Midbrain (tissue), 1 donor: ENCODE data around the gene HS3ST2.

Experiments
- DNase-seq: peaks from one replicate; lab custom pipeline; 2025; lab: John Stamatoyannopoulos, UW

Gene HS3ST2

DNA sequence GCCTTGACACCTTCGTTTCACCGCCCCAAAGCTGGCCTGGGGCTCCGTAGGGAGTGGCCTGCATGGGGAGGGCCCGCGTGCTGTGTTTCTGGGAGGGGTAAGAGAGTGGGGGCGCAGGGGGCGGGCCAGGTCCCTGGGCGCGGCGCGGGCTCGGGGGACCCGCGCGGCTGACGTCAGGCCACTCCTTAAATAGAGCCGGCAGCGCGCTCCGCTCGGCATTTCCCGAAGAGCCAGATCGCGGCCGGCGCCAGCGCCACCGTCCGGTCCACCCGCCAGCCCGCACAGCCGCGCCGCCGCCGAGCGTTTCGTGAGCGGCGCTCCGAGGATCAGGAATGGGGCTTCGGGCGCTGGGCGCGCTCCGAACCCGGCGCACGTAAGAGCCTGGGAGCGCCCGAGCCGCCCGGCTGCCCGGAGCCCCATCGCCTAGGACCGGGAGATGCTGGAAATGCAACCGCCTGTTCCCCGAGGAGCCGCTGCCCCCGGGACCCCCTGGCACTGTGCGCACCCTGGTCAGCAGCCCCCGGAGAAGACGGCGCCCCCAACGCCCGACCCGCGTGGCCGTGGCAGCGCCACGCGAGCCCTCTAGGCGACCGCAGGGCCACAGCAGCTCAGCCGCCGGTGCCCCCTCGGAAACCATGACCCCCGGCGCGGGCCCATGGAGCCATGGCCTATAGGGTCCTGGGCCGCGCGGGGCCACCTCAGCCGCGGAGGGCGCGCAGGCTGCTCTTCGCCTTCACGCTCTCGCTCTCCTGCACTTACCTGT, at the start of gene HS3ST2:
HS3ST2 (plus strand) TSS at position 215 of the 763 bp plus-strand sequence; CDS start at position 664, 449 bp downstream.
- DNase-seq, result peak; percentile 27

- DNase-seq, result no peak
Observed at GRCh38 chr16:22764662-22765327, 49.2 kb upstream of the HS3ST2 start.

GRCh38 chr16:22765479-22765878, 48.5 kb upstream of the HS3ST2 start:
- DNase-seq, result no peak

- no peak for DNase-seq
Observed at GRCh38 chr16:22770866-22771265, 43.1 kb upstream of the HS3ST2 start.

- no peak for DNase-seq
Observed at GRCh38 chr16:22771551-22771950, 42.4 kb upstream of the HS3ST2 start.

- DNase-seq, result no peak
Observed at GRCh38 chr16:22775220-22775922, 38.6 kb upstream of the HS3ST2 start.

GRCh38 chr16:22781480-22781879, 32.5 kb upstream of the HS3ST2 start:
- DNase-seq, result no peak

GRCh38 chr16:22782314-22782713, 31.6 kb upstream of the HS3ST2 start:
- DNase-seq, result no peak

DNA sequence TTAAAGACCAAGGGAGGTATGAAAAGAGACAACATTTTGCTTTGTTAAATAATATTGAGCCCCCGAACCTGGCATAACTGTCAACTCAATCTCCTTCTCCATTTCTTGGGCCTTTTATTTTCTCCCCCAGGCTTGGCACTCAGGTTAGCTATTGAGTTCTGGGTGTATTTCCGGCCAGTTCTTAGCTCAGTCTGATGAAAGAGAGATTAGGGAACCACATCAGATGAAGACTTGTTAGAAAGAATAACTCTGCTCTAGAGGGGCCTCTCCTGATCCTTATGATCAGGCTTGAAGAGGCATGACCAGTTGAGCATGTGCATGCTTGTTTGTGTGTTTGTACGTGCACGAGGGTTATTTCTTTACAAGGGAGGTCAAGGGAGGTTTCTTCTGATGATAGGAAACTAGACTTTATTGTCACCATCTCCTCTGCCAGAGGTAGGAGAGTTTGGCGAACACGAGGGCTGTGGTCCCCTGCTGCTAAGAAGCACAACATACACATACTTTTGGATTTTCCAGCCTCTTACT, 29.2 kb upstream of the HS3ST2 start:
- DNase-seq, result no peak

DNA sequence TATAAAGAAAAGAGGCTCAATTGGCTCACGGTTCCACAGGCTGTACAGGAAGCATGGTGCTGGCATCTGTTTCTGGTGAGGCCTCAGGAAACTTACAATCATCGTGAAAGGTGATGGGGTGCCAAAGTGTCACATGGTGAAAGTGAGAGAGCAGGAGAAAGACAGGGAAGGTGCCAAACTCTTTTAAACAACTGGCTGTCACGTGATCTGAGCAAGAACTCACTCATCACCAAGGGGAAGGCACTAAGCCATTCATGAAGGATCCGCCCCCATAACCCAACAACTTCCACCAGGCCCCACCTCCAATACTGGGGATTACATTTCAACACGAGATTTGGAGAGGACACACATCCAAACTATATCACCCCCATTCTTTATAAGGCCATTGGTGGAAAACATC, 28.4 kb upstream of the HS3ST2 start:
- no peak for DNase-seq

GRCh38 chr16:22786284-22786683, 27.7 kb upstream of the HS3ST2 start:
- DNase-seq, result no peak

- DNase-seq, result no peak
Observed at GRCh38 chr16:22786691-22787090, 27.3 kb upstream of the HS3ST2 start.

- no peak for DNase-seq
Observed at GRCh38 chr16:22787466-22788192, 26.3 kb upstream of the HS3ST2 start.

DNA sequence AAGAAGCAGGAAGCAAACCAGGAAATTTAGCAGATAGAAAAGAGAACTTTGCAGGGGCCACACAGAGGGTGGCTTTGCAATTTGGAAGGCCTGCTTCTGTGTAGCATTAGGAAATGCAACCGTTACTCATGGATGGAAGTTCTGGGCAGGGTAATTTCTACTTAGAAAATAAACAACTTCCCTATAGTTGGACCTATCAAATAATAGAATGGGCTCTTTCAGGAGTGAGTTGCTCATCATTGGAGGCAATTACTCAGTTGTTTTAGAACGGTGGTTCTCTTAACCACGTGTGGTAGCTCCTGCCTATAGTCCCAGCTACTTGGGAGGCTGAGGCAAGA, 25.8 kb upstream of the HS3ST2 start:
- no peak for DNase-seq

DNA sequence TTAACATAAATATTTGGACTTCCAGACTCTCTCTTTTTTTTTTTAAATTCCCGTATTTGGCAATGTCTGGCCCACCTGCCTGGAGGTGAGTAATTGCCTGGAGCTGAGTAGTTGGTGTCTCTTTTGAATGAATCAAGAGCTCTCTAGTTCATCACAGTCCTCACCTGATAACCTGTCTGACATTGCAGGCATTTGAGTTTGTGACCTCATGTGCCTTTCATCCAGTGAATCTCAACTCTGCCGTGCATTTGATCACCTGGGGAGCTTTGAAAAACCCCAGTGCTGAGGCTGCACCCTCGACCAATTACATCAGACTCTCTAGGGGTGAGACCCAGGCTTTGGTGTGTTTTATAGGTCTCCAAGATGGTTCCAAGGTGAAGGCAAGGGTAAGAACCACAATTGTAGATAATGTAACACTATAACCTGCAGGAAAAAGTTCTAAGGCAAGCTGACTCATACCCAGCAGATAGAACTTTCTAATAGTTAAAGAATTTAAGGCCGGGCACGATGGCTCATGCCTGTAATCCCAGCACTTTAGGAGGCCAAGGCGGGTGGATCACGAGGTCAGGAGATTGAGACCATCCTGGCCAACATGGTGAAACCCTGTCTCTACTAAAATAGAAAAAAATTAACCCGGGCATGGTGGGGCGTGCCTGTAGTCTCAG, 24.5 kb upstream of the HS3ST2 start:
- DNase-seq, result no peak

DNA sequence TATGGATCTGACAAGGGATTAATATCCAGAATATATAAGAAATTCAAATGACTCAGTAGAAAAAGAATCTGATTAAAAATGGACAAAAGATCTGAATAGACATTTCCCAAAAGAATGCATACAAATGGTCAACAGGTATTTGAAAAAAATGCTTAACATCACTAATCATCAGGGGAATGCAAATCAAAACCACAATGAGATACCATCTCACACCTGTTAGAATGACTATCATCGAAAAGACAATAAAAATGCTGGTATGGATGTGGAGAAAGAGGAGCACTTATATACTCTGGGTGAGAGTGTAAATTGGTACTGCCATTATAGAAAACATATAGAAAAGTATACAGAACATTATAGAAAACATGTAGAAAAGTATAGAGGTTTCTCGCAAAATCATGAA, 16.4 kb upstream of the HS3ST2 start:
- DNase-seq, result no peak

DNA sequence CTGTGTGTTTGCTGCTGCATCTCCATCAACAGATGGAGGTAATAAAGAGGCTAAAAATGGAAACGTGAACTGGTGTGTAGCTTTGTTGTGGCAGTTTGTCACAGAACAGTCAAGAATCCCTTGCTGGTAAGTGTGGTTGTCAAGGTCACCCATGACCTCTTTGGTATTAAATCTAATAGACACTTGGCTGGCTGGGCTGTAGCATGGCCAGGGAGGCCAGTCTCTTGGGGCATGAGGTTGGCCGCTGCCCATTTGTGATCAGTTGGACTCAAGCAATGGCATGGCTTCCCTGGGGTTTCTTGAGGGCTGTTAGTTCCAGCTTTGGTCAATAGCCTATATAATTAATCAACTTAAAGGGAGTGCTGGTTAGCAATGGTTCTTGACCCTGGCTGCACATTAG, 14.8 kb upstream of the HS3ST2 start:
- DNase-seq, result no peak

GRCh38 chr16:22804893-22805292, 9.1 kb upstream of the HS3ST2 start:
- DNase-seq, result no peak

- no peak for DNase-seq
Observed at GRCh38 chr16:22805326-22805725, 8.6 kb upstream of the HS3ST2 start.

- DNase-seq, result no peak
Observed at GRCh38 chr16:22806811-22807210, 7.2 kb upstream of the HS3ST2 start.

GRCh38 chr16:22810226-22810625, 3.7 kb upstream of the HS3ST2 start:
- no peak for DNase-seq
